HG03565 (cell line): ENCODE measurements around the gene TMEM151B.
"Not testable (repeated sequence)": the region's sequence is repeated elsewhere in the genome, so short reads cannot be mapped to it uniquely, and the experiment has no call there.

Experiments
- ATAC-seq: cut with Tn5 transposase; IDR thresholded peaks from one replicate; pipeline ENCODE4 v1.9.1; 2021; ENCODE audit warnings: mild to moderate bottlenecking, moderate library complexity; ENCODE audit not compliant: unreplicated experiment

Gene TMEM151B

GRCh38 chr6:44301106-44301505, 30.9 kb downstream of the TMEM151B start:
- no peak for ATAC-seq

DNA sequence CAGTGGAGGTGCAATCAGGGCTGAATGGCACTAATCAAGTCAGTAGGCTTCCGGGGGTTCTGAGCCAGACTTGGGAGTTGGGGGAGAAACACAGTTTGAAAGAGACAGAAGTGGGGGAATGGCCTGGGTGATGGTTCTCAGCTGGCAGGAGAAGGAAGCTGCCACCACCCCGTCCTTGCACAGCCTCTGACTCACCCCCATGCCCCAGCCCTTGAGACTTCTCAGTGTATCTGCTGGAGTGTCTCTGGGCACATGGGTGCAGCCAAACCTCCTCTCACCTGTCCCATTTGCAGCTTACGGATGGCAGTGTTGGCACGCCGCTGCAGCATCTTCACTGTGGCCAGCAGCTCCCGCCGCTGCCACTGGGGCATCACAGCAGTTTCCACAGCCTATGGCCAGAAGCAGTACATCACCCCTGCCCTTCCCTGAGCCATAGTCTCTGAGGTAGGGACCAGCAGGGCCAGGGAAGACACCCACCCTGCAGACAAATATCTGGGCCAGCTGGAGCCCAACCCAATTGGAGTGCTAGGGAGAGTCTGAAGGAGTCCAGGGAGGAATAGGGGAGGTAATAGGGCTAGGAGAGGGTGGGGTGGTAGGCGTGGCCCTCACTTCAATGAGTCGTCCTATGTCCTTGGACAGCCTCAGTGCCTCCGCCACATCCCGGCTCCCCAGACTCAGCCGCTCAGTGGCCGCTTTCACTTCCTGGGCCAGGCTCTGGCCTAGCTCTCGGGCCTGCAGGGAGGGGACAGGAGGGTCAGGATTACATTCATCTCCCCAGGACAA, 31.7 kb downstream of the TMEM151B start:
- no peak for ATAC-seq

DNA sequence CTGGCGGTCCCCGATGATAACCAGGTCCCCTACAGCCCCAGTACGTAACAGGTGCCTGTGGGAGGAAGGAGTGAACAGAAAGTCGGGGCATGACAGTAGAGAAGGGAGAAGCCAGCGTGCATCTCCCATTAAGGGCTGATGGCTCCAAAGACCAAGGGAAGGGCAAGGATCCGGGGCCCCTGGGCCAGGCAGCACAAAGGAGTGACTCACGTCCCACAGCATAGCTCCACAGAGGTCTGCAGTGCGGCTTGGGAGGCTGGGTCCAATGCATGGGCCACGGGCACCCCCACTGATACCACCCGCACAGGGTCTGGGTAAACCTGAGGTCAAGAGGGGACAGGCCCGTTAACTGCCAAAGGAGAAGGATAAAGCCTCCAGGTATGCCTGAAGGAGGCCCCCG, 32.6 kb downstream of the TMEM151B start:
- ATAC-seq, result no peak

GRCh38 chr6:44303842-44304241, 33.6 kb downstream of the TMEM151B start:
- ATAC-seq, result no peak

DNA sequence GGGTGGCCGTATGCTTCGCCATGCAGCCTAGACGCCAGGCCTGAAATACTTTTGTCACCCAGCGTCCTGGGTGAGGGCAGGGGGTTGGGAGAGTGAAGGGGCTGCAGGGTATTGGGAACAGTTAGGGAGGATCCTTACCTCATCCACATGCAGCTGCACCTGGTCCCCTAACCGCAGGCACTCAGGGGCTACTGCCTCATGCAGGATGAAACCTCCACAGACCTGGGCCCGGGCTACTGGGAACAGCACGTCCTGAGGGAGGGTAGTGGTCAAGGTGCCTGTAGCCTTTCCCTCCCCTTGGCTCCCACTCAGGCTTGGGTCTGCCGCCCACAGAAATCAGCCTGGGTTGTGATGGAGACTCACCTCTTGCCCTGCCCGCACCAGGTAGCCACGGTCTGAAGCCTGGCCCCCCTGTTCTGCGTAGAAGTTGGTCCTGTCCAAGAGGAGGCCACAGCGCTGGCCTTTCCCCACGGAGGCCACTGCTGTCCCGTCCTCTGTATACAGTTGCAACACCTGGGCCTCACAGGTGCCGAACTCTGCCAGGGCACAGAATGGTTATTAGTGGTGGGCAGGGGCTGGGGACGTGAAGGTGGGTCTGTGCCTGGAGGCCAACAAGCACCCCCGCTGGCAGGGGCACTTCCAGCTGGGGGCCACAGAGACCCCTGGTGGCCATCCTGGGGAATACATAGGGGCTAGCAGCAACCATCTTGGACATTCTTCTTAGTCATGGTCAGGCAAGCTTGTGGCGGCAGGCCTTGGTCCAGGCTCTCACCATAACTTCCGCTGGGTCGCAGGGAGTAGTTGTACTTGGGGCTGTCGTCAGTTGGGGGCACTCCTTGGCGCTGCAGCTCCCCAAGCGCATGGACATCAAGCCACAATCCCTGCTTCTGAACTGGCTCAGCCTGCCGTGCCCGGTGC, 34.3 kb downstream of the TMEM151B start:
- ATAC-seq, result no peak

GRCh38 chr6:44305200-44305725, 35.0 kb downstream of the TMEM151B start:
- no peak for ATAC-seq

DNA sequence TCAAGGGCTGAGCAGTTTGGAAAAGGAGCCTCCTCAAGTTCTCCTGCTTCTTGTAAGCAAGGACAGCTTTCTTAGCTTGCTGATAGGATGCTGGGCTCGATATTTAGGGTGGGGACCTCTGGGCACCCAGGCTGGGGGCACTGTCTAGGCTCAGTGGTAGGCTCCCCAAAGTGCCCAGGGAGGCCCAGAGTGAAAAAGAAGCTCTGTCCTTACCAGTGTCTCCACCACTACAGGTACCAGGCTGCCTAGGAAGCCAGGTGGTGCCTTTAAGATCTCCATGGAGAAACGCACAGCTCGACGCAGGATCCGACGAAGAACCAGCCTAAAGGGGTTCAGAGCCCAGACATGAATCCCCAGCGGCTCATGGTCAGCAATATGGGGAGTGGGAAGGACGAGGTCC, 36.5 kb downstream of the TMEM151B start:
- no peak for ATAC-seq

DNA sequence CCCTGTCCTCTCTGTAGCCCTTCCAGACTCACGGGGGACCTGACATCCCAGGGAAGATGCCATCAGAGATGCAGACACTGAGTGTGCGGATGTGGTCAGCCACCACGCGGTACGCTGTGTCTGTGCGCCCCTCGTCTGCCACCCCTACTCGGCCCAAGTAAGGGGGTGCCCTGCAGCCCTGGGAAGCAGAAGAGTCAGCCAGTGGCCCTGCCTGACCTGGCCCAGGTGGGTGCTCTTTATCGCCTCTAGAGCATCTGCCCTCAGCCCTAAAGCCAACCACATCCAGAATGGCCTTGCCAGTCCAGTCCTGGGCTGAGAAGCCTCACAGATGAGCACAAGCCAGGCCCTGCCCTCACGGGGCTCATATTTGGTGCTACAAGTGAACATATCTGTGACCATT, 37.0 kb downstream of the TMEM151B start:
- ATAC-seq, result no peak

DNA sequence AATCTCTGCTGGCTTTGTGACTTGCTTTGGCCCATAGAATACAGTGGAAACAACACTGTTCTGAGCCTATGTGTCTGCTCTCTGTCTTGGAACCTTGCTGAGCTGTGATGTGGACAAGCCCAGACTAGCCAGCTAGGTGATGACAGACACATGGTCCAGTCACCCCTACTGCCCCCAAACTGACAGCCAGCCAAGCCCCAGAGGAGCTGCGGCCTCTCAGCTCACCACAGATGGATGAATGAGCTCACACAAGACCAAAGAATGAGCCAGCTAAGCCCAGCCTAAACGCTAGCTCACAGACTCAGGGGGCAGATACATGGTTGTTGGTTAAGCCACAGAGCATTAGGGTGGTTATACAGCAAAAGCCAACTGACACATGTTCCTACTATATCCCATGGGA, 38.8 kb downstream of the TMEM151B start:
- ATAC-seq, result no peak

DNA sequence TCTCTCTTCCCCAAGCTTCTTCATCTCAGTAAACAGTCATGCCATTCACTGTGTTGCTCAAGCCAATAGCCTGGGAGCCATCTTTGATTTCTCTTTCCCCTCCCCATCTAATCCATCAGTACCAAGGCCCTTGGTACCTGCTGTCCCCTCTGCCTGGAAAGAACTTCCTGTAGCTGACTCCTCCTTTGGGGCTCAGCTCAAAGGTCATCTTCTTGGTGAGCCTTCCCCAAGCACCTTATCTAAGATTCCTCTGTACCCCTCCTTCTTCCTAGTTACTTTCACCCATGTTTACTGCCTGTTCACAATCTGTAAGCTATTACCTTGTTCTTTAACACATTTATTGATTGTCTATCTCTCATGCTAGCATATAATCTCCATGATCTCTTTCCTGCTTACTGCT, 39.4 kb downstream of the TMEM151B start:
- no peak for ATAC-seq

- ATAC-seq, result no peak
These were observed 40.0 kb downstream of the TMEM151B start for GRCh38 chr6:44310241-44310640.

DNA sequence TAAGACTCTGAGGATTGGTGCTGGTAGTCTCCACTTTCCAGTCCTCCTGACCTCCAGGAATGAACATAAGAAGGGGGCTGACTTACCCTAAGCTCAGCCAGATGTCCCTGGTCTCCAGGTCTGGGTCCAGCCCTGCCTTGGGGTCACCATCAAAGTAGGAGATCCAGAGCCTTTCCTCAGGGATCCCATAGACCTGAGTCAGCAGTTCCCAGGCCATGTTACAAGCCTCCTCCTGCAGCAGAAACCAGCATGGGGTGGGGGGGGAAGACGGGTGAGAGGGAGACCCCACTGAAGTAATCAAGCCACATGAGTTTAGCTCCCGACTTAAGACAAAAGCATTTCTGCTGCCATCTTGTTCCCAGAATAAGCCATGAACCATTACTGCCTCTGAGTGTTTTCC, 41.1 kb downstream of the TMEM151B start:
- ATAC-seq, result no peak

- ATAC-seq, result no peak
These were observed 41.5 kb downstream of the TMEM151B start for GRCh38 chr6:44311767-44312166.

GRCh38 chr6:44312901-44313788, 42.9 kb downstream of the TMEM151B start, which contains the start of gene AARS2:
Gene AARS2, minus strand, starts transcription at chr6:44313347. Its CDS starts 24 bp downstream, at chr6:44313323.
- peak; percentile 85 for ATAC-seq

GRCh38 chr6:44314657-44315056, 44.4 kb downstream of the TMEM151B start:
- not testable (repeated sequence) for ATAC-seq

- ATAC-seq, result no peak
These were observed 45.3 kb downstream of the TMEM151B start for GRCh38 chr6:44315516-44315915.

DNA sequence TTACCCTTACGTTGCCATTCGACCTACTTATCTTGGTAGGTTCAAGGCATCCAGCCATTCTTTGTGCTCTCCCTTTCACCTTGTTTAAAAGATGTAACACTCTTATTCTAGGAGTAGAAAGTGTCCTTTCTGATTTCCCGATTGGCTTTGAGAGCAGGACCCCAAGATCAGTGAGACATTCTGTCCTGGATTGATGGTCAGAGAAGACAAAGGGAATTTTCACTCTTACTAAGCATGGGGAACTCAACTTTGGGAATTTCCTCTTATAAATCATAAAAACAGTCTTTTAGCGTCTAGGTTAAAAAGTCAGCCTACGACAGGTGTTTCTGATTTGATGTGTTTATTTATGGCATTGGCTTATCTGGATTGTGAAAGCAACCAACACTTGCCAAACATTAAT, 45.7 kb downstream of the TMEM151B start:
- no peak for ATAC-seq

GRCh38 chr6:44316481-44316880, 46.2 kb downstream of the TMEM151B start:
- no peak for ATAC-seq

- not testable (repeated sequence) for ATAC-seq
These were observed 46.9 kb downstream of the TMEM151B start for GRCh38 chr6:44317136-44317631.

- no peak for ATAC-seq
These were observed 51.0 kb downstream of the TMEM151B start for GRCh38 chr6:44321210-44321609.
